Fibroblast of lung (primary cell): ENCODE results near the gene SP7. TPM values are rescaled to one million over a fixed set of nuclear protein-coding genes. Genes with fewer than 3 reads are reported as not detected.

ENCODE experiments used
- DNase-seq, 2 donors: peaks; one replicate each; pipeline versions ENCODE4 v3.0.0 to v3.0.0-alpha.2; 2010; ENCODE audit warnings: low read depth in 2 of 2
- H2AFZ ChIP-seq: 2 replicates; pipeline ENCODE4 v1.5.1; 2012; ENCODE audit warnings: low read length, control low read depth, inconsistent platforms
- H3K27ac ChIP-seq: 2 replicates; pipeline ENCODE4 v1.5.1; 2011; ENCODE audit warnings: low read length, control low read depth; ENCODE audit not compliant: insufficient read depth
- H3K27me3 ChIP-seq: 2 replicates; pipeline ENCODE4 v1.5.1; 2011; ENCODE audit warnings: mild to moderate bottlenecking, low read length; ENCODE audit not compliant: control insufficient read depth, insufficient read depth
- H3K36me3 ChIP-seq: 2 replicates; pipeline ENCODE4 v1.5.1; 2011; ENCODE audit warnings: low read length; ENCODE audit not compliant: control insufficient read depth, insufficient read depth
- H3K4me1 ChIP-seq: 2 replicates; pipeline ENCODE4 v1.5.1; 2011; ENCODE audit warnings: low read length; ENCODE audit not compliant: control insufficient read depth, insufficient read depth; ENCODE audit errors: extremely low read depth
- H3K4me2 ChIP-seq: 2 replicates; pipeline ENCODE4 v1.5.1; 2011; ENCODE audit warnings: low read length, control low read depth; ENCODE audit not compliant: insufficient read depth; ENCODE audit errors: extremely low read depth
- H3K4me3 ChIP-seq, 4 experiments: fragments of 200-600 bp in 1 of 4; sonication (generic) in 1 of 4; replicated peaks in 1 of 4; 2 replicates each; pipeline ENCODE4 v1.5.1; 2011 to 2016; ENCODE audit warnings: low read length in 4 of 4, low read depth in 3 of 4, mild to moderate bottlenecking in 3 of 4, control low read depth in 2 of 4, inconsistent platforms in 1 of 4, mixed read lengths in 1 of 4; ENCODE audit not compliant: insufficient read depth in 1 of 4; ENCODE audit errors: control extremely low read depth in 1 of 4
- H3K79me2 ChIP-seq: 2 replicates; pipeline ENCODE4 v1.5.1; 2012; ENCODE audit warnings: mild to moderate bottlenecking, low read length, inconsistent platforms; ENCODE audit not compliant: control insufficient read depth, insufficient read depth
- H3K9ac ChIP-seq: 2 replicates; pipeline ENCODE4 v1.5.1; 2011; ENCODE audit warnings: mild to moderate bottlenecking, low read length, control low read depth; ENCODE audit not compliant: insufficient read depth
- H3K9me3 ChIP-seq: 2 replicates; pipeline ENCODE4 v1.5.1; 2012; ENCODE audit warnings: low read depth, low read length; ENCODE audit not compliant: control insufficient read depth, insufficient read depth
- H4K20me1 ChIP-seq: 2 replicates; pipeline ENCODE4 v1.5.1; 2011; ENCODE audit warnings: low read length; ENCODE audit not compliant: control insufficient read depth, insufficient read depth; ENCODE audit errors: extremely low read depth
- CTCF ChIP-seq, 2 donors: IDR thresholded peaks in 1 of 2; conservative IDR thresholded peaks in 1 of 2; 1 replicate in 1 of 2; 2 replicates in 1 of 2; pipeline ENCODE4 v1.5.1; 2011 to 2012; ENCODE audit warnings: low read length in 2 of 2, control low read depth in 1 of 2, inconsistent platforms in 1 of 2, low read depth in 1 of 2, mild to moderate bottlenecking in 1 of 2
- EZH2 ChIP-seq: IDR thresholded peaks from 2 replicates; pipeline ENCODE4 v1.5.1; 2012; ENCODE audit warnings: low read length, control low read depth, mild to moderate bottlenecking; ENCODE audit errors: missing control alignments
- polyA plus RNA-seq, 2 donors: library from polyadenylated mRNA; depleted of rRNA in 1 of 2; stranded (reverse) in 1 of 2; unstranded in 1 of 2; fragments of >200 nt; gene quantifications; 2 replicates each; pipeline ENCODE4 v1.2.1, GENCODE V29; 2011 to 2012; ENCODE audit warnings: missing spikeins in 1 of 2
- total RNA-seq: library from RNA; depleted of rRNA; stranded (reverse); fragments of >200 nt; gene quantifications from 2 replicates; pipeline ENCODE4 v1.2.1, GENCODE V29; 2014

SP7 gene
- total and polyA plus RNA-seq, 2 donors (not counting 1 experiment from before 2014, with no cell fraction given) = not detected

GRCh38 chr12:53289891-53290290 lies 46.3 kb downstream of the SP7 start:
- Histone ChIP-seq H3K79me2 (no peaks in the 10 kb centered on the region), H4K20me1 (no peaks in the 10 kb centered on the region), H3K27me3 (no peaks in the 10 kb centered on the region), H3K36me3 (peaks cover 19% of the 10 kb centered on the region), H3K9ac (no peak overlapping the region), H3K4me3 (no peak overlapping the region), H3K4me1 (peaks cover 17% of the 10 kb centered on the region), H2AFZ (no peak overlapping the region), H3K4me2 (no peak overlapping the region), H3K27ac (peak overlapping the region; percentile 56), H3K9me3 (no peaks in the 10 kb centered on the region)
- TF ChIP-seq EZH2 (no peak), CTCF (conservative IDR thresholded peaks at IDR 0.05 in 1 of 2, IDR thresholded peaks at IDR 0.05 in 1 of 2; ENCODE audit: low read depth in 1 of 2, low read length in 2 of 2) (no peak)
- DNase-seq = peak; percentile 22 to 23

- Histone ChIP-seq H3K4me3 (no peak overlapping the region), H4K20me1 (no peaks in the 10 kb centered on the region), H3K4me1 (peaks cover 17% of the 10 kb centered on the region), H3K27ac (no peak overlapping the region), H3K79me2 (no peaks in the 10 kb centered on the region), H3K4me2 (no peak overlapping the region), H3K9me3 (no peaks in the 10 kb centered on the region), H3K36me3 (peaks cover 19% of the 10 kb centered on the region), H2AFZ (no peak overlapping the region), H3K27me3 (no peaks in the 10 kb centered on the region), H3K9ac (no peak overlapping the region)
- DNase-seq = no peak
- TF ChIP-seq EZH2 (no peak), CTCF (conservative IDR thresholded peaks at IDR 0.05 in 1 of 2, IDR thresholded peaks at IDR 0.05 in 1 of 2; ENCODE audit: low read depth in 1 of 2, low read length in 2 of 2) (no peak)
These were observed 47.8 kb downstream of the SP7 start for GRCh38 chr12:53288322-53288721.

- Histone ChIP-seq H3K4me2 (no peak overlapping the region), H3K9me3 (no peaks in the 10 kb centered on the region)
These were observed 48.4 kb downstream of the SP7 start for GRCh38 chr12:53287741-53288216.

More at GRCh38 chr12:53287741-53288216, 48.4 kb downstream of the SP7 start:
- H4K20me1 ChIP-seq = no peaks in the 10 kb centered on the region
- no peak overlapping the region for H2AFZ ChIP-seq
- H3K4me3 ChIP-seq = no peak overlapping the region
- peak; percentile 54 to 66 for TF ChIP-seq CTCF (conservative IDR thresholded peaks at IDR 0.05 in 1 of 2, IDR thresholded peaks at IDR 0.05 in 1 of 2; ENCODE audit: low read depth in 1 of 2, low read length in 2 of 2)
- TF ChIP-seq EZH2 = no peak
- no peak overlapping the region for H3K27ac ChIP-seq
- peak; percentile 39 to 66 for DNase-seq
- H3K9ac ChIP-seq = no peak overlapping the region
- H3K4me1 ChIP-seq = peaks cover 17% of the 10 kb centered on the region
- H3K27me3 ChIP-seq = no peaks in the 10 kb centered on the region
- peaks cover 20% of the 10 kb centered on the region for H3K36me3 ChIP-seq
- no peaks in the 10 kb centered on the region for H3K79me2 ChIP-seq
